CD14-positive monocyte (primary cell): ENCODE measurements around the gene HMGCS2. TPM values are rescaled to one million over a fixed set of nuclear protein-coding genes. Genes with fewer than 3 reads are reported as not detected.
A peak's percentile ranks its signal among the peaks of the same experiment; 100 is the strongest.

Experiments used
- DNase-seq, 3 donors: peaks; one replicate each; pipeline ENCODE4 v3.0.0-alpha.2; 2011 to 2022
- H2AFZ ChIP-seq: 2 replicates; pipeline ENCODE4 v1.6.0; 2012; ENCODE audit warnings: mild to moderate bottlenecking, low read depth, low read length, inconsistent platforms; ENCODE audit not compliant: insufficient read depth, poor library complexity, severe bottlenecking
- H3K27ac ChIP-seq, 2 donors: 1 replicate in 1 of 2; 2 replicates in 1 of 2; pipeline ENCODE4 v1.5.1; 2012 to 2013; ENCODE audit warnings: low read length in 2 of 2, control low read depth in 1 of 2, inconsistent platforms in 1 of 2, low read depth in 1 of 2, mild to moderate bottlenecking in 1 of 2
- H3K27me3 ChIP-seq, 2 donors: one replicate each; pipeline versions ENCODE4 v1.6.0 to v1.6.1; 2011 to 2013; ENCODE audit warnings: low read length in 2 of 2; ENCODE audit not compliant: control insufficient read depth in 2 of 2, insufficient read depth in 2 of 2
- H3K36me3 ChIP-seq, 2 donors: replicated peaks in 1 of 2; 1 replicate in 1 of 2; 2 replicates in 1 of 2; pipeline versions ENCODE4 v1.5.1 to v1.6.1; 2012 to 2013; ENCODE audit warnings: low read length in 2 of 2, control low read depth in 1 of 2, inconsistent platforms in 1 of 2, mild to moderate bottlenecking in 1 of 2; ENCODE audit not compliant: insufficient read depth in 2 of 2, control insufficient read depth in 1 of 2
- H3K4me1 ChIP-seq, 2 donors: 1 replicate in 1 of 2; 2 replicates in 1 of 2; pipeline versions ENCODE4 v1.5.1 to v1.6.1; 2012 to 2013; ENCODE audit warnings: low read length in 2 of 2, control low read depth in 1 of 2, inconsistent platforms in 1 of 2, mild to moderate bottlenecking in 1 of 2, moderate library complexity in 1 of 2; ENCODE audit not compliant: insufficient read depth in 2 of 2, control insufficient read depth in 1 of 2
- H3K4me2 ChIP-seq: replicated peaks from 2 replicates; pipeline ENCODE3; 2012; ENCODE audit warnings: low read length, moderate library complexity, mild to moderate bottlenecking; ENCODE audit not compliant: poor library complexity, severe bottlenecking; ENCODE audit errors: extremely low read depth
- H3K4me3 ChIP-seq, 3 experiments: fragments of 200-600 bp in 1 of 3; sonication (generic) in 1 of 3; replicated peaks in 1 of 3; 1 replicate in 2 of 3; 2 replicates in 1 of 3; pipeline ENCODE4 v1.5.1; 2011 to 2013; ENCODE audit warnings: low read length in 3 of 3, mild to moderate bottlenecking in 3 of 3, control low read depth in 2 of 3, low read depth in 2 of 3, inconsistent platforms in 1 of 3, moderate library complexity in 1 of 3
- H3K79me2 ChIP-seq: 2 replicates; pipeline ENCODE4 v1.6.0; 2012; ENCODE audit warnings: mild to moderate bottlenecking, control low read depth, inconsistent platforms, low read length, moderate library complexity; ENCODE audit not compliant: insufficient read depth
- H3K9ac ChIP-seq: 2 replicates; pipeline ENCODE4 v1.6.0; 2017; ENCODE audit warnings: low read length, mild to moderate bottlenecking; ENCODE audit not compliant: insufficient read depth, poor library complexity, severe bottlenecking
- H3K9me3 ChIP-seq, 2 donors: replicated peaks in 1 of 2; 1 replicate in 1 of 2; 2 replicates in 1 of 2; pipeline versions ENCODE4 v1.5.1 to v1.6.1; 2012 to 2013; ENCODE audit warnings: low read length in 2 of 2, control low read depth in 1 of 2; ENCODE audit not compliant: control insufficient read depth in 1 of 2, insufficient read depth in 1 of 2
- H4K20me1 ChIP-seq: 2 replicates; pipeline ENCODE4 v1.6.0; 2012; ENCODE audit warnings: mild to moderate bottlenecking, low read length, control low read depth, moderate library complexity; ENCODE audit not compliant: insufficient read depth
- H3K27ac Mint-ChIP-seq, 7 donors: one replicate each; pipeline ENCODE4 v1.8.0; 2020; ENCODE audit warnings: mild to moderate bottlenecking in 7 of 7, mixed read lengths in 7 of 7, moderate library complexity in 6 of 7, inconsistent platforms in 2 of 7
- H3K27me3 Mint-ChIP-seq, 3 donors: one replicate each; pipeline ENCODE4 v1.8.0; 2021 to 2022; ENCODE audit warnings: low read depth in 3 of 3, mild to moderate bottlenecking in 3 of 3, mixed read lengths in 3 of 3, moderate library complexity in 3 of 3, inconsistent platforms in 1 of 3
- H3K36me3 Mint-ChIP-seq, 2 donors: one replicate each; pipeline ENCODE4 v1.8.0; 2020; ENCODE audit warnings: mixed read lengths in 2 of 2, inconsistent platforms in 1 of 2, mild to moderate bottlenecking in 1 of 2
- H3K4me1 Mint-ChIP-seq: one replicate; pipeline ENCODE4 v1.8.0; 2020; ENCODE audit warnings: mild to moderate bottlenecking, mixed read lengths
- H3K4me3 Mint-ChIP-seq, 2 donors: one replicate each; pipeline ENCODE4 v1.8.0; 2020; ENCODE audit warnings: mild to moderate bottlenecking in 2 of 2, mixed read lengths in 2 of 2, moderate library complexity in 1 of 2
- H3K9me3 Mint-ChIP-seq, 7 donors: one replicate each; pipeline ENCODE4 v1.8.0; 2020 to 2022; ENCODE audit warnings: mixed read lengths in 7 of 7, mild to moderate bottlenecking in 6 of 7, moderate library complexity in 6 of 7, inconsistent platforms in 2 of 7
- CTCF ChIP-seq: fragments of 200-600 bp; IDR thresholded peaks from one replicate; pipeline ENCODE4 v1.8.0; 2022; ENCODE audit warnings: antibody characterized with exemption, mild to moderate bottlenecking
- WGBS: methylation state at CpG from one replicate; pipeline ENCODE4 v1.1.5; 2013; ENCODE audit warnings: missing lambda C conversion rate; ENCODE audit not compliant: insufficient coverage; 5-methylcytosine and 5-hydroxymethylcytosine counted together
- intact Hi-C, 2 donors: fragments of 100-400 bp; cut with micrococcal nuclease; formaldehyde crosslinking; loops; one replicate each; pipeline versions ENCODE4 v1.15.0 to v1.15.1; 2023
- polyA plus RNA-seq, 3 donors: library from polyadenylated mRNA; depleted of rRNA in 1 of 3; unstranded in 2 of 3; stranded (reverse) in 1 of 3; fragments of 300-500 nt in 2 of 3; fragments of >200 nt in 1 of 3; fragmentation: Illumina TruSeq in 2 of 3; gene quantifications; 1 replicate in 2 of 3; 2 replicates in 1 of 3; pipeline ENCODE4 v1.2.3, GENCODE V29; 2012 to 2021

Gene HMGCS2
- polyA plus RNA-seq, 3 donors: not detected

GRCh38 chr1:119747451-119747850 is 21.3 kb downstream of the HMGCS2 start:
- Histone ChIP-seq H3K4me1 (no peaks in the 10 kb centered on the region), H3K9me3 (no peaks in the 10 kb centered on the region), H3K9ac (no peak overlapping the region), H3K27ac (no peak overlapping the region), H4K20me1 (no peaks in the 10 kb centered on the region), H3K4me2 (no peak overlapping the region), H3K36me3 (peaks cover 0 to 8% of the 10 kb centered on the region in 2 donors), H2AFZ (no peak overlapping the region), H3K79me2 (no peaks in the 10 kb centered on the region), H3K4me3 (no peak overlapping the region), H3K27me3 (no peaks in the 10 kb centered on the region)
- H3K27me3 Mint-ChIP-seq: peaks cover 0 to 5% (median 4%) of the 10 kb centered on the region in 3 donors
- peaks cover 14% of the 10 kb centered on the region for H3K4me1 Mint-ChIP-seq
- peaks cover 0 to 3% of the 10 kb centered on the region in 2 donors for H3K36me3 Mint-ChIP-seq
- H3K9me3 Mint-ChIP-seq: peaks cover 0 to 2% (median 0%) of the 10 kb centered on the region in 7 donors
- 100% methylated on average over 1 of the region's 3 CpGs for WGBS
- H3K27ac Mint-ChIP-seq: peak overlapping the region in 1 of 7 donors; percentile 57
- TF ChIP-seq CTCF: no peak
- DNase-seq: no peak
- intact Hi-C loops: no loop called here
- no peak overlapping the region for H3K4me3 Mint-ChIP-seq

- H3K9ac ChIP-seq: no peak overlapping the region
- H3K4me3 Mint-ChIP-seq: no peak overlapping the region
- intact Hi-C loops: no loop called here
- peaks cover 0 to 16% of the 10 kb centered on the region in 2 donors for H3K36me3 ChIP-seq
- H3K27ac ChIP-seq: no peak overlapping the region
- H3K27me3 Mint-ChIP-seq: peaks cover 0 to 2% (median 0%) of the 10 kb centered on the region in 3 donors
- no peaks in the 10 kb centered on the region for H3K79me2 ChIP-seq
- no peak for DNase-seq
- no peaks in the 10 kb centered on the region for H3K4me1 ChIP-seq
- H3K27me3 ChIP-seq: no peaks in the 10 kb centered on the region
- peaks cover 0 to 7% of the 10 kb centered on the region in 2 donors for H3K36me3 Mint-ChIP-seq
- H3K4me3 ChIP-seq: no peak overlapping the region
- peaks cover 14% of the 10 kb centered on the region for H3K4me1 Mint-ChIP-seq
- no peaks in the 10 kb centered on the region for H3K9me3 ChIP-seq
- H2AFZ ChIP-seq: no peak overlapping the region
- no peak for TF ChIP-seq CTCF
- H3K4me2 ChIP-seq: no peak overlapping the region
- H3K27ac Mint-ChIP-seq: no peak overlapping the region
- no CpG with 5 or more reads among the region's 1 CpG for WGBS
- no peaks in the 10 kb centered on the region for H4K20me1 ChIP-seq
- peaks cover 0 to 2% (median 0%) of the 10 kb centered on the region in 7 donors for H3K9me3 Mint-ChIP-seq
These were observed 23.7 kb downstream of the HMGCS2 start for GRCh38 chr1:119745034-119745433.
